ENCODE results near the gene FGF7.
A peak's percentile ranks its signal among the peaks of the same experiment; 100 is the strongest.

FGF7 gene

GRCh38 chr15:49415638-49416037 is 7.4 kb upstream of the FGF7 start:
- Histone ChIP-seq H3K9ac (ENCODE audit: low read length) (no peak overlapping the region), H3K4me1 (ENCODE audit: low read length) (no peaks in the 10 kb centered on the region), H2AFZ (ENCODE audit: low read length) (no peak overlapping the region), H3K79me2 (ENCODE audit: low read length) (no peaks in the 10 kb centered on the region), H3K4me2 (ENCODE audit: low read depth, low read length) (no peak overlapping the region), H3K36me3 (replicated peaks; ENCODE audit: insufficient read depth, low read length) (no peaks in the 10 kb centered on the region), H3K9me3 (replicated peaks; ENCODE audit: insufficient read depth, low read length) (no peaks in the 10 kb centered on the region), H3K9me2 (replicated peaks; ENCODE audit: insufficient read depth, low read length) (no peaks in the 10 kb centered on the region), H3K27ac (ENCODE audit: low read length) (no peak overlapping the region), H3K4me3 (ENCODE audit: low read length) (no peak overlapping the region), H3K27me3 (replicated peaks; ENCODE audit: insufficient read depth, low read length) (no peaks in the 10 kb centered on the region), H4K20me1 (ENCODE audit: insufficient read depth, low read length) (no peaks in the 10 kb centered on the region), H3F3A (ENCODE audit: insufficient read depth, low read length) (no peaks in the 10 kb centered on the region)
- TF ChIP-seq EZH2 (optimal IDR thresholded peaks at IDR 0.05; ENCODE audit: low read depth, low read length) (no peak), EZH2phosphoT487 (IDR thresholded peaks at IDR 0.05; ENCODE audit: low read length) (no peak), CTCF (IDR thresholded peaks at IDR 0.05; ENCODE audit: low read length) (no peak)
- DNase-seq, result no peak

GRCh38 chr15:49418811-49419210 is 4.2 kb upstream of the FGF7 start:
- no peak overlapping the region for H2AFZ ChIP-seq (ENCODE audit: low read length)
- H3K9me3 ChIP-seq (replicated peaks; ENCODE audit: insufficient read depth, low read length), result no peaks in the 10 kb centered on the region
- H3K36me3 ChIP-seq (replicated peaks; ENCODE audit: insufficient read depth, low read length), result no peaks in the 10 kb centered on the region
- H3K9me2 ChIP-seq (replicated peaks; ENCODE audit: insufficient read depth, low read length), result no peaks in the 10 kb centered on the region
- no peak overlapping the region for H3K9ac ChIP-seq (ENCODE audit: low read length)
- no peak overlapping the region for H3K4me2 ChIP-seq (ENCODE audit: low read depth, low read length)
- H4K20me1 ChIP-seq (ENCODE audit: insufficient read depth, low read length), result no peaks in the 10 kb centered on the region
- H3K79me2 ChIP-seq (ENCODE audit: low read length), result no peaks in the 10 kb centered on the region
- no peaks in the 10 kb centered on the region for H3K27me3 ChIP-seq (replicated peaks; ENCODE audit: insufficient read depth, low read length)
- DNase-seq, result no peak
- H3K4me1 ChIP-seq (ENCODE audit: low read length), result no peaks in the 10 kb centered on the region
- H3F3A ChIP-seq (ENCODE audit: insufficient read depth, low read length), result no peaks in the 10 kb centered on the region
- no peak overlapping the region for H3K4me3 ChIP-seq (ENCODE audit: low read length)
- no peak overlapping the region for H3K27ac ChIP-seq (ENCODE audit: low read length)
- no peak for TF ChIP-seq CTCF (IDR thresholded peaks at IDR 0.05; ENCODE audit: low read length)

GRCh38 chr15:49421991-49422390 is 1.1 kb upstream of the FGF7 start:
- H3K4me3 ChIP-seq (ENCODE audit: low read length), result no peak overlapping the region
- H3K9me3 ChIP-seq (replicated peaks; ENCODE audit: insufficient read depth, low read length), result no peaks in the 10 kb centered on the region
- no peaks in the 10 kb centered on the region for H4K20me1 ChIP-seq (ENCODE audit: insufficient read depth, low read length)
- no peaks in the 10 kb centered on the region for H3F3A ChIP-seq (ENCODE audit: insufficient read depth, low read length)
- H3K36me3 ChIP-seq (replicated peaks; ENCODE audit: insufficient read depth, low read length), result no peaks in the 10 kb centered on the region
- 0 out of 2 replicates have a peak overlapping the region, but pooled peaks have one; percentile 0 for H3K4me2 ChIP-seq (ENCODE audit: low read depth, low read length)
- no peaks in the 10 kb centered on the region for H3K9me2 ChIP-seq (replicated peaks; ENCODE audit: insufficient read depth, low read length)
- H2AFZ ChIP-seq (ENCODE audit: low read length), result peak overlapping the region; percentile 26; the same call in 1 of the 2 replicates
- no peaks in the 10 kb centered on the region for H3K4me1 ChIP-seq (ENCODE audit: low read length)
- H3K9ac ChIP-seq (ENCODE audit: low read length), result no peak overlapping the region
- TF ChIP-seq EZH2phosphoT487 (IDR thresholded peaks at IDR 0.05; ENCODE audit: low read length) (no peak), EZH2 (optimal IDR thresholded peaks at IDR 0.05; ENCODE audit: low read depth, low read length) (no peak), CTCF (IDR thresholded peaks at IDR 0.05; ENCODE audit: low read length) (peak; percentile 87)
- no peaks in the 10 kb centered on the region for H3K79me2 ChIP-seq (ENCODE audit: low read length)
- H3K27ac ChIP-seq (ENCODE audit: low read length), result no peak overlapping the region
- DNase-seq, result peak; percentile 57
- H3K27me3 ChIP-seq (replicated peaks; ENCODE audit: insufficient read depth, low read length), result no peaks in the 10 kb centered on the region

Measured in MM.1S (cell line).